Activated CD4-positive, alpha-beta T cell treated with anti-CD3 and anti-CD28 coated beads for 24 hours (primary cell): ENCODE measurements around the gene KRTAP25-1.

Experiments used
- DNase-seq, 2 donors: peaks; one replicate each; pipeline ENCODE4 v3.0.0-alpha.2; 2020; ENCODE audit warnings: low read depth in 2 of 2

Gene KRTAP25-1

DNA sequence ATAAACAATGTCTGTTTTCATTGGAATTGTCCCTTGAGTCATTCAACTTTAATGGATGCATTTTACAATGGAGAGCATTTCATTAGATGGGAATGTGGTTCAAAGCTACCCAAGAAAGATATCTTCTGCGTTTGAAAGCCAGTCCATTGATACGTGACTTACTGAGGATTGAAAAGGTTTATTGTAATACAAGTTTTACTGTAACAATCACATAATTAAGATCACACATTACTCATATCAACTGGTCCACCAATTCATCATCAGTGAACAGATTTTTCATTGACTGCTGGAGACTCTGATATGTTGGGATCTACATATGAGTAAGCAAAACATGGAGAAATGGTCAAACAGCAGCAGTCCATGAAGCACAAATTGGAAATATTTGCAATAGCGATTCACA is 39.4 kb downstream of the KRTAP25-1 start:
- DNase-seq = no peak

- no peak for DNase-seq
Measured at GRCh38 chr21:30248844-30249243, 40.5 kb downstream of the KRTAP25-1 start.

- DNase-seq = no peak
Measured at GRCh38 chr21:30245061-30245460, 44.3 kb downstream of the KRTAP25-1 start.

DNA sequence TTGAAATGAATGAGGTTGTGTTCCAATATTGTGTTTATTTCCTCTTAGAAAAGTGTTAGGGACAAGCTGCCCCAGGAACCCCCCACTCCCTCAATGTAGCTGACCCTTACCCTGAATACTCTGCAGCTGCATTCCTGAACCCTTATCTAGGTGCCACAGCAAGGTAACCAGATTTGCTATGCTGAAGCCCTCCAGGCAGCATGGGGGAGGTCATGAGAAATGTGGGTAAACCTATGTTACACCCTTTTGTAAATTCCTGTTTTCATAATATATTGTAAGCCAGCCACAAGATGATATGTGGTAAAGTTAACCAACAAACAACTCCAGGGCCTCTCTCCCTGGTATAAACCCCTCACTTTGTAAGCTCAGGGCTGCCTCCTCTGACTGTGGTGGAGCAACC is 45.6 kb downstream of the KRTAP25-1 start:
- no peak for DNase-seq

DNA sequence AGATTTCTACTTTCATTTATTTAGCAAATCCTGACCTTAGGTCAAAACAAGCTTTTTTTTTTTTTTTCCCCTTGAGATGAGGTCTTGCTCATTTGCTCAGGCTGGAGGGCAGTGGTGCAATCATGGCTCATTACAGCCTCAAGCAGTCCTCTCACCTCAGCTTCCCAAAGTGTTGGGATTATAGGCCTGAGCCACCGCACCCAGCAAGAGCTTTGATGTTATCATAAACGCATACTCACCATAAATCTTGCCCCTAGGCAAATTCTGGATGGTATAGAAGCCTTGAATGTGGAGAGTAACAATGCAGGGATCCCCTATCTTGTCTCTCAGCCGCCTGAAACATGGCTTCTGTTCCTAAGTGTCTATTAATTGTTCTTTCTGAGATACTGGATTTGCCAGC is 48.7 kb downstream of the KRTAP25-1 start:
- no peak for DNase-seq
